ENCODE measurements around the gene CYP2R1. TPM values are rescaled to one million over a fixed set of nuclear protein-coding genes. Genes with fewer than 3 reads are reported as not detected.

CYP2R1 gene
- total and polyA plus RNA-seq, 10 donors = 9.6 to 45.0 (median 21.3) TPM

DNA sequence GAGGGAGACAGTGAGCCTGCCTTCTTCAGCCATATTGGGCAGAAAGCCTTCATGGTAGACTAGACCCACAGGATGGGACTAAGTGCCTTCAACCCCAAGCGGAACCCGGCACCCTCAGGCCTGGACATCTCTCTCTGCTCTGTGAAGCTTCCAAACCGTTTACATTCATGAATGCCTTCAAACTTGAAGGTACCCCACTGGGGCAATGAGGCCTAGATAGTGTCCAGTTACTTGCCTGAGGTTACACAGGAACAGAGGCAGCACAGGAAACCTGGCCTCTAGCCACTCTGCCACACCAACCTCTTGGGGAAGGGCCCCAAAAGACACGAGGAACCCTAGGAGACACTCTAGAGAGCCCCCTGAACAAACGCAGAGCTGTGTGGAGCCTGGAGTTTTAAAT is 14.5 kb upstream of the CYP2R1 start:
- Histone ChIP-seq H3K9me3 (no peaks in the 10 kb centered on the region), H3K36me3 (no peaks in the 10 kb centered on the region), H3K4me1 (peaks cover 8 to 47% (median 32%) of the 10 kb centered on the region in 6 donors), H3K27ac (no peak overlapping the region), H3K4me3 (no peak overlapping the region), H3K27me3 (replicated peaks in 1 of 7) (no peaks in the 10 kb centered on the region)
- no peak for TF ChIP-seq POLR2AphosphoS5 (IDR thresholded peaks at IDR 0.05)
- TF ChIP-seq, protein P1, sequence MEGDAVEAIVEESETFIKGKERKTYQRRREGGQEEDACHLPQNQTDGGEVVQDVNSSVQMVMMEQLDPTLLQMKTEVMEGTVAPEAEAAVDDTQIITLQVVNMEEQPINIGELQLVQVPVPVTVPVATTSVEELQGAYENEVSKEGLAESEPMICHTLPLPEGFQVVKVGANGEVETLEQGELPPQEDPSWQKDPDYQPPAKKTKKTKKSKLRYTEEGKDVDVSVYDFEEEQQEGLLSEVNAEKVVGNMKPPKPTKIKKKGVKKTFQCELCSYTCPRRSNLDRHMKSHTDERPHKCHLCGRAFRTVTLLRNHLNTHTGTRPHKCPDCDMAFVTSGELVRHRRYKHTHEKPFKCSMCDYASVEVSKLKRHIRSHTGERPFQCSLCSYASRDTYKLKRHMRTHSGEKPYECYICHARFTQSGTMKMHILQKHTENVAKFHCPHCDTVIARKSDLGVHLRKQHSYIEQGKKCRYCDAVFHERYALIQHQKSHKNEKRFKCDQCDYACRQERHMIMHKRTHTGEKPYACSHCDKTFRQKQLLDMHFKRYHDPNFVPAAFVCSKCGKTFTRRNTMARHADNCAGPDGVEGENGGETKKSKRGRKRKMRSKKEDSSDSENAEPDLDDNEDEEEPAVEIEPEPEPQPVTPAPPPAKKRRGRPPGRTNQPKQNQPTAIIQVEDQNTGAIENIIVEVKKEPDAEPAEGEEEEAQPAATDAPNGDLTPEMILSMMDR (IDR thresholded peaks at IDR 0.05 in 8 of 11, conservative IDR thresholded peaks at IDR 0.05 in 3 of 11) = no peak
- DNase-seq = peak; percentile 72
- intact Hi-C loops (cut with DNase I; ENCODE audit: low total_unique reads) = loop anchor here (5.0 to 10.0 kb wide), 4 partner anchors 114 to 369 kb away; partner anchors contain the start of gene PDE3B
- 65 to 85% (median 79%) methylated on average over 5 of the region's 5 CpGs for WGBS, 5 donors

DNA sequence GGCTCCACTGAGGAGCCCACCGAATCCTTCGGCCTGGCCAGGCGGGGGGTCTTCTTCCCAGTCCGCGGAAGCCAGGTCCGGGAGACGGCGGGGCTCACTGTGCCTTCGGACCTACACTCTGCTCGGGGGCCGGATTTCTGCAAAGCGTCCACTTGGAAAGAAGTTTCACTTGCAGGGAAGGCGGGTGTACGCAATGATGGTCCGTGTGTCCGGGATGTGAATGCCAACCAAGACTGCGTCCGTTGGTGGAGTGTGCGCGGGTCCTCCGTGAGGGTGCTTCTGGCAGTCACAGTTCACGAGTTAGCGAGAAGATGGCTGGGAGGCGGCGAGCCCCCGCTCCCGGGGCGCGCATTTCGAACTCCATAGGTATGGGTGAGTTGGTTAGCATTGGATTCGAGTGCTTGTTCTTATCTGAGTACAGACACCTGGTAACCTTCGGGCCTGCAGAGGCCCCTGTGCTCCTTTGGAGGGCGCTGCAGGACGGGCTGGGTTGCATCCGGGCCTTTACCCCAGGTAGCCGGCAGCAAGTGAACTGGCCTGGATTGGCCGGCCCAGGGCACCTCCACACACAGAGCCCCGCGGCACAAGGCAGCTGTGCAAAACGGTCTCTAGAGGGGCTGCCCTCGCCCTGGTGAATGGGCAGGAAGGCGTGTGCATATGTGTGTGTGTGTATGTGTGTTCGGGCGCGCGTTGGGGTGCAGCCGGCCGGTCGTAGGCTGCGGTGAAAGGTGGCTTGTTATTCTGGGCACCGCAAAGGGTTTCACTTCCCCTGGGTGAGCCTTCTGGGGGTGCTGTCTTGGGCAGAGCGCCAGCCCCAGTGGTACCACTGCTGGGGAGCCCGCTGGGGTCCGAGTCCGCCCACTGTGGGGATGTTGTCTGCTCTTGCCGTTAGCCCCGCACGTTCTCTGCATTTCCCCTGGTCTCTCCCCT is 13.3 kb upstream of the CYP2R1 start:
- WGBS, 5 donors = 2 to 12% (median 3%) methylated on average over 36 to 58 of the region's 58 CpGs
- H3K27ac ChIP-seq = peak overlapping the region in 6 of 8 donors; percentile 16 to 81 (median 62)
- intact Hi-C loops (cut with DNase I; ENCODE audit: low total_unique reads) = loop anchor here (5.0 to 10.0 kb wide), 4 partner anchors 113 to 368 kb away; partner anchors contain the start of gene PDE3B

DNA sequence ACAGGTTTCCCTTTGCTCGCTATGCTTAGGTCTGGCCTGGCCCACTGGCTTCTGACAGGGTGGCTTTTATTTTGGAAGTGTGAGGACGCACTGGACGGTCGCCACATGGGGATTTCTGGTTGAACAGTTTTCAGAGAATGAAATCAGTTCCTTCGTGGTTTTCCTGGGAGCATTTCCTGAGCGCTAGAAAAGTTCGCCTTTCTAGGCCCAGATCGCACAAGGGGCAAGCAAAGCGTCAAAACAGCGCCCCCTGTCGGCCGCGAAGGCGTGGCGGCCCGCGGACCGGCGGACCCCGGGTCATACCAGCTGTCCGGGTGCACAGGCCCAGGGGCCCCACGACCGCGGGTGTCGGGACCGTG is 12.7 kb upstream of the CYP2R1 start:
- Histone ChIP-seq H3K9me3 (no peaks in the 10 kb centered on the region), H3K4me1 (peaks cover 8 to 47% (median 32%) of the 10 kb centered on the region in 6 donors), H3K4me3 (peak overlapping the region; percentile 47 to 75 (median 57)), H3K27ac (peak overlapping the region in 6 of 8 donors; percentile 16 to 81 (median 62)), H3K27me3 (replicated peaks in 1 of 7) (no peaks in the 10 kb centered on the region), H3K36me3 (no peaks in the 10 kb centered on the region)
- TF ChIP-seq POLR2AphosphoS5 (IDR thresholded peaks at IDR 0.05) (peak; percentile 43 to 68 (median 46)), POLR2A (IDR thresholded peaks at IDR 0.05) (no peak)
- TF ChIP-seq, protein P1 (IDR thresholded peaks at IDR 0.05 in 8 of 11, conservative IDR thresholded peaks at IDR 0.05 in 3 of 11) = peak; percentile 69 to 93 (median 89)
- DNase-seq = peak; percentile 97
- 4 to 16% (median 5%) methylated on average over 8 to 26 of the region's 26 CpGs for WGBS, 5 donors
- intact Hi-C loops (cut with DNase I; ENCODE audit: low total_unique reads) = loop anchor here (5.0 to 10.0 kb wide), 4 partner anchors 112 to 367 kb away; partner anchors contain the start of gene PDE3B

More for the DNA sequence above, 13.3 kb upstream of the CYP2R1 start:
- no peaks in the 10 kb centered on the region for H3K27me3 ChIP-seq (replicated peaks in 1 of 7)
- DNase-seq = peak; percentile 93
- no peaks in the 10 kb centered on the region for H3K9me3 ChIP-seq
- peaks cover 8 to 47% (median 32%) of the 10 kb centered on the region in 6 donors for H3K4me1 ChIP-seq
- no peak for TF ChIP-seq POLR2A (IDR thresholded peaks at IDR 0.05)
- TF ChIP-seq POLR2AphosphoS5 (IDR thresholded peaks at IDR 0.05) = peak; percentile 73 to 82 (median 80)
- TF ChIP-seq, protein P1 (IDR thresholded peaks at IDR 0.05 in 8 of 11, conservative IDR thresholded peaks at IDR 0.05 in 3 of 11) = peak in 8 of 11 experiments; percentile 10 to 77 (median 60)
- peak overlapping the region; percentile 47 to 75 (median 57) for H3K4me3 ChIP-seq
- H3K36me3 ChIP-seq = no peaks in the 10 kb centered on the region

Data from spleen (tissue), 11 donors.